ENCODE data around the gene REX1BD.

- TF ChIP-seq CTCF (IDR thresholded peaks at IDR 0.05) = no peak
- TF ChIP-seq POLR2A (IDR thresholded peaks at IDR 0.05) = no peak
Measured at GRCh38 chr19:18543814-18544475, 44.7 kb upstream of the REX1BD start.
